HG03064 (cell line): ENCODE results near the gene SCTR.
"Not testable (repeated sequence)": the region's sequence is repeated elsewhere in the genome, so short reads cannot be mapped to it uniquely, and the experiment has no call there.

Experiments
- ATAC-seq: cut with Tn5 transposase; IDR thresholded peaks from one replicate; pipeline ENCODE4 v1.9.1; 2021; ENCODE audit warnings: low read depth; ENCODE audit not compliant: unreplicated experiment

The SCTR gene

DNA sequence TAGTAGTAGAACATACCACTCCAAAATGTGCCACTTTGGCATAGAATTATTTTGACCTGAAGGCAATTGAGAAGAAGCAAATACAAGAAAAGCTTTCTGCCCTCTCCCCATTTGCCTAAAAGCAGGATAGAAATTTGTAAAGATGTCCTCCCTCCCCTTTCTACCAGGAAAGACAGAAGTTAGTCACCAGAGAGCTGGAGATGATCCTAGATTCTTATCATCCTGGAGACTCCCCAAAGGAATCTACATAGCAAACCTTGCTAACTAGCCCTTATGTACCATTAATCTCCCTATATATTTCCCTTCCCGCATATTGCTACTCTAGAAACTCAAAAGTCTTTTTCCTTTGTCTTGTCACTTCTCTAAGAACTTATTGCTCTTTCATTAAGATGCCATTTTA, 105.2 kb downstream of the SCTR start:
- ATAC-seq: no peak

DNA sequence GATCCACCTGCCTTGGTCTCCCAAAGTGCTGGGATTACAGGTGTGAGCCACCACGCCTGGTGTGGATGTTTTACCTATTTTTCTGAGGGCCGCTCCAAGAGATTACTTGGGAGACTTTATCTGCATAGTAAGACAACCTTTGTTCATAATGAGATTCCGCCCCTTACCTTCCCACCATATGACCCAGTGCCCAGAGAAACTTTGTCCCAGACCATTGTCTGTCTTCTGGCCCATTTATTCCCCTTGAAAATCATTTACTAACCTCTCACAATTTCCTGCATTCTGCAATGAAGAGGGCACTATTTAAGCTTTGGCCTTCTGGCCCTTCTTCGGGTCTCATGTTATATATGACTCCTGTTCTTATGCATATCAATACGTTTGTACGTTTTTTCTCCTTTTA, 106.4 kb downstream of the SCTR start:
- ATAC-seq: no peak

DNA sequence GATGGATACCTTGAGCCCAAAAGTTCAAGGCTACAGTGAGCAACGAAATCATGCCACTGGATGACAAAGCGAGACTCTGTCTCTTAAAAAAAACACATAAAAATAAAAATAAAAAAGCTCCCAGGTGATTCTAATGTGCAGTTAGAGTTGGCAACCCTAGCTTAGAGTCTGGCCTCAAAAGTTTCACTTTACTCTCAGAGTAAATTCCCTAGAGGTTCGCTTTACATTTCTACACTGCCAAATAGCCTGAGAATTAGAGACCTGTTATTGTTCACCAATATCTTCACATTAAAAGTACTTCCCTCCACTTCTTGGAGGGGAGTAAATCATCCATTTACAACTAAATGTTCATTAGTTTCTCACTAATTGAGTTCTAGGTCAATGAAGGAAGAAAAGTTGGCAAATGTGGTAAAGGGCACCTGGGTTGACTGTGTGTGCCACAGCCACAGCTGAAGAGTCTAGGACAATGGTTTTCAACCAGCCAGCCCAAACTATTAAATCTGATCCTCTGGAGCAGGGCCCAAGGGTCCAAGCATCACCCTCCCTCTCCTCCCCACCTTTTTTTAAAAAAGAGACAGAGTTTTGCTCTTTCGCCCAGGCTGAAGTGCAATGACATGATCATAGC, 107.9 kb downstream of the SCTR start:
- no peak for ATAC-seq

GRCh38 chr2:119415630-119416029, 108.7 kb downstream of the SCTR start:
- no peak for ATAC-seq

GRCh38 chr2:119414894-119415293, 109.4 kb downstream of the SCTR start:
- ATAC-seq: no peak

- ATAC-seq: no peak
Measured at GRCh38 chr2:119409506-119409905, 114.8 kb downstream of the SCTR start.

DNA sequence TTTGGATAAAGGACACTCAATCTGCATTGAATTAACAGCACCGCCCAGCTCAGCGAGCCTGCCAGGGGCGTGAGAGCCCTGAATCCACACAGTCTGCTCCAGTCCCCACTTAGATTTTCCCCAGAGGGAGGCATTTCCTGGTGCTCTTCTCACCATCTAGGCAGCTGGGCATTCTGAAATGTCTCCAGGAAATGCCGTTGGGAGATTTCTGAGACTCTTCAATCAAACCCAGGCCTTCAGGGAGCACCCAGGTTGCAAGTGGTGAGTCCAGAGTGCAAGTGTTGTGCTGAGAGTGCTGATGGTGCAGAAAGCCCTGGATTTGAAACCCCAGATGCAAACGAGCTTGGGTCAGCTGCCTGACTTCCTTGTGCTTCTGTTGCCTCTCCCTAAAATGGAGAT, 116.1 kb downstream of the SCTR start:
- no peak for ATAC-seq

DNA sequence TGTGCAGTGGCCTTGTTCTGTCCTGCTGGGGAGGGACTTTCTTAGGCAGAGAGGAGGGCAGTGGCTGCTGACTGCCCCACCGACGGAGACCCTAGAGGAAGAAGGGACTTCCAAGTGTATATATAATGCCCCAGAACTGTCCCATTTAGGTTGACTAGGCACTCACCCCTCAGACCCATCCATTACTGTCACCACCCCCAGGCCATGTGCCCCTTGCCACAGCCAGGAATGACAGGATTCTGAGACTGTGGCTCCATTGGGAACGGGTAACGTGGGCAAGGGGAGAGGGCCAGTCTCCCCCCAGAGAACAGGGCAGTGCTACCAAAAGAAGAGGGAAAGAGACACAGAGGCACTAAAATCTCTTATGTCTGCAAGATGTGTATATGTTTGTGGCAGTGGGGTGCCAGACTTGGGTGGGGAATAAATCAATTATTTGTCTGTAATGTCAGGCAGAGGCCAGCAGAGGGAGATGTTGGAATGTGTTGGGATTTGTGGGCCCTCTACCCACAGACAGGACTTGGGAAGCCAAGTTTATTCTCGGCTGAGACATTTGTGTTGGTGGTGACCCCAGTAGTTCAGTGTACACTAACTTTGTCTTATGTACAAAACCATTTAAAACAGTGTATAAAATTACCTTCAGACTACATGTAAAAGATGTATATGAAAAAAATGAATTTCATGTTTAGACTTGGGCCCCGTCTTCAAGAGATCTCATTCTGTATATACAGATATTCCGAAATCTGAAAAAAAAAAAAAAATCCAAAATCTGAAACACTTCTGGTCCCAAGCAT, 116.7 kb downstream of the SCTR start:
- ATAC-seq: no peak

DNA sequence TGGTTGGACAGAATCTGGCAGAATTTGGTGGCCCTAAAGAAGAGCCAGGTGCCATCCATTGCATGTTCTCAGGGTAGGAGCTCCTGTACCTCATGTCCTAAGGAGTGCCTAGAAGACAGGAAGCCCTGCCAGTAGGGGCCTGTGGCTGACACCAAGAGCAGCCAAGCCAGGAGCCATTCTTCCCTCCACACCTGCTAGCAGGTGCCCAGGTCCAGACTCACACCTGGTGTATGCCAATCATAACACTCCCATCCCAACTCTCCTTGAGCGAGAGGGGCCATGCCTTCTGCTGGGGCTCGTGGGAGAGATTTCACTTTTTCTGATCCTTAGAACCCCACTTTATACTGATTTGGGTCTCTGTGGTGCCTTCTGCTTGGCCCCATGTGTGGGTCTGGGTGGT, 119.1 kb downstream of the SCTR start:
- no peak for ATAC-seq

DNA sequence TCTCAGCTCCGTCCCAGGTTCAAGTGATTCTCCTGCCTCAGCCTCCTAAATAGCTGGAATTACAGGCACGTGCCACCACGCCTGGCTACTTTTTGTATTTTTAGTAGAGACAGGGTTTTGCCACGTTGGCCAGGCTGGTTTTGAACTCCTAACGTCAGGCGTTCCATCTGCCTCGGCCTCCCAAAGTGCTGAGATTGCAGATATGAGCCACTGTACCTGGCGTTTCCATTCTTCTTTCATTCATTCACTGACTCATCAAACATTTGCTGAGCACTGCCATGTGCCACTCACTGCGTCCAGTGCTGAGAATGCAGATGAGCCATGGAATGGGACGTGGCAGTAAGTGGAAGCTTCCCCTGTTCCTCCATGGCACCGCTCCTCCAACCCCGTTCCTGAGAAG, 120.7 kb downstream of the SCTR start:
- not testable (repeated sequence) for ATAC-seq

- ATAC-seq: no peak
Measured at GRCh38 chr2:119402645-119403560, 121.4 kb downstream of the SCTR start.

DNA sequence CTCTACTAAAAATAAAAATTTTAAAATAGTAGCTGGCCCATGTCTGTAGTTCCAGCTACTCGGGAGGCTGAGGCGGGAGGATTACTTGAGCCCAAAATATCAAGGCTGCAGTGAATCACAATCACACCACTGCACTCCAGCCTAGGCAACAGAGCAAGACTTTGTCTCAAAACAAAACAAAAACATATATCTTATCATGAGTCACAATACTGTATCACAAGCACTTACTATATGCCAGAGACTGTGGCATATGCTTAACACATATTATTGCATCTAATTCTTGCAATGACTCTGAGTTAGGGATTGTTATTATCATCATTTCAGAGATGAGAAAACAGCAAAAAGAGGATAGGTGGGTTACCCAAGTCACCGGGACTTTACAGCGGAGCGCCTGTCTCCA, 122.2 kb downstream of the SCTR start:
- no peak for ATAC-seq

GRCh38 chr2:119397196-119397595, 127.1 kb downstream of the SCTR start:
- ATAC-seq: no peak

DNA sequence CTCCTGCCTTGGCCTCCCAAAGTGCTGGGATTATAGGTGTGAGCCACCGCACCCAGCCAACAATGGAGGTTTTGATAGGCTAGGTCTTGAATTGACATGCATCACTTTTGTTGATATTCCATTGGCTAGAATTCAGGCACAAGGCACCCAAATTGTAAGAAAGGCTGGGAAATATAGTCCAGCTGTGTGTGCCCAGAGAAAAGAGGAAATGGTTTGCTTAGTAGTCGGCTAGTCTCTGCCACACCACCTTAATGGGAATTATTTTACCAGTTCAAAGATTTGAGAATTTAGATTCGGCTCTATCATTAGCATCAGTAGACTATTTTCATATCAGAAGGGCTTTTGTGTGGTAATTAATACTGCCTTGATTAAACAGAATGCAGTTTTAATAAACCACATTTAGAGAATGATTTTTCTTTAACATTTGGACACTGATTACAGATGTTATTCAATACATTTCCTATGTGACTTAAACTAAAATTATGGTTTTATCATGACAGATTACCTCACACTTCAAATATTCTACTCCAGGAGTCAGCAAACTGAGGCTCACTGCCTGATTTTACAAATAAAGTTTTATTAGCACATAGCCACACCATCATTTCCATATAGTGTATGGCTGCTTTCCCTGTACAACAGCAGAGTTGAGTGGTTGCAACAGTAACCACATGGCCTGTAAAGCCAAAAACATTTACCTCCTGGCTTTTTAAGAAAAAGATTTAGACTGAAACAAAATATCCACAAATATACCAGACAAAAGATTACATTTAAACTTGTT, 130.1 kb downstream of the SCTR start:
- ATAC-seq: no peak
